ENCODE data around the gene GRB2.
"Not testable (repeated sequence)": the region's sequence is repeated elsewhere in the genome, so short reads cannot be mapped to it uniquely, and the experiment has no call there.

GRB2 gene

DNA sequence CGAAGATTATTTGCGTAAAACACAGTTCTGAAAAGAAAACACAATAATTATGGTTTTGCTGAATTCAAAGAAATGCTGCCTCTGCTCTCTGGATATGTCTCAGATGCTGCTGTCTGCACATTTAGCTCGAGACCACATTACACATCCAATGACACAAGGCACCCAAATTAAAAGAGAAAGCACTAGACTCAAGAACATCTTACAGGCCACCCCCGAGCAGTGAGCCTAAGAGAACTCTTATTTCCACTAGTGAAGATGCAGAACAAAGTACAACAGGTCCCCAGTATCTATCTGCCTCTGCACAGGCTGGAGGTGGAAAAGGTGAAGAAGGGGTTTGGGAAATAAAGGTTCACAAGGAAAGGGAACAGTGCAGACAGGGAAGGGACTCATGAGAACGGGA is 33.5 kb downstream of the GRB2 start:
- TF ChIP-seq, protein P1, sequence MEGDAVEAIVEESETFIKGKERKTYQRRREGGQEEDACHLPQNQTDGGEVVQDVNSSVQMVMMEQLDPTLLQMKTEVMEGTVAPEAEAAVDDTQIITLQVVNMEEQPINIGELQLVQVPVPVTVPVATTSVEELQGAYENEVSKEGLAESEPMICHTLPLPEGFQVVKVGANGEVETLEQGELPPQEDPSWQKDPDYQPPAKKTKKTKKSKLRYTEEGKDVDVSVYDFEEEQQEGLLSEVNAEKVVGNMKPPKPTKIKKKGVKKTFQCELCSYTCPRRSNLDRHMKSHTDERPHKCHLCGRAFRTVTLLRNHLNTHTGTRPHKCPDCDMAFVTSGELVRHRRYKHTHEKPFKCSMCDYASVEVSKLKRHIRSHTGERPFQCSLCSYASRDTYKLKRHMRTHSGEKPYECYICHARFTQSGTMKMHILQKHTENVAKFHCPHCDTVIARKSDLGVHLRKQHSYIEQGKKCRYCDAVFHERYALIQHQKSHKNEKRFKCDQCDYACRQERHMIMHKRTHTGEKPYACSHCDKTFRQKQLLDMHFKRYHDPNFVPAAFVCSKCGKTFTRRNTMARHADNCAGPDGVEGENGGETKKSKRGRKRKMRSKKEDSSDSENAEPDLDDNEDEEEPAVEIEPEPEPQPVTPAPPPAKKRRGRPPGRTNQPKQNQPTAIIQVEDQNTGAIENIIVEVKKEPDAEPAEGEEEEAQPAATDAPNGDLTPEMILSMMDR (IDR thresholded peaks at IDR 0.05; ENCODE audit: control insufficient read depth, insufficient read depth, low read depth, low read length, missing control alignments): no peak
- no peak overlapping the region for H3K4me3 ChIP-seq (ENCODE audit: control insufficient read depth, low read depth, low read length)
- no peak for DNase-seq (ENCODE audit: low read depth)

DNA sequence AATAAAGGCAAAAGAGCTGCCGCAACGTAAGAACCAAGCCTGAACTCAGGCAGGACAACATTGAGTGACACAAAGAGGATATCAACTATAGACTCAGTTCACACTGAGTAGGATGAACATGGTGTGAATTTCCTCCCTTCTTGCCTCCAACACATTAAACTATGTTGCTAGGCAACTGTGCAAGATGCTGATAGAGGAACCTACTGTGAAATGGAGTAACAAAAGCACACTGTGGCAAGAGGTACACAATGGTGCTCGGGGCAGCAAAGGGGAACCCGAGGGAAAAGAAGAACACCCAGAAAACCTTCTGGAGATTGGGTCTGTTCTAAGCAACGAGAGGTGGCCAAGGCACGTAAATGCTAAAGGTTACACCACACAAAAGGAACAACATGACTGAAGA is 34.1 kb downstream of the GRB2 start:
- no peak for DNase-seq (ENCODE audit: low read depth)
- H3K4me3 ChIP-seq (ENCODE audit: control insufficient read depth, low read depth, low read length): no peak overlapping the region
- TF ChIP-seq, protein P1 (IDR thresholded peaks at IDR 0.05; ENCODE audit: control insufficient read depth, insufficient read depth, low read depth, low read length, missing control alignments): no peak

DNA sequence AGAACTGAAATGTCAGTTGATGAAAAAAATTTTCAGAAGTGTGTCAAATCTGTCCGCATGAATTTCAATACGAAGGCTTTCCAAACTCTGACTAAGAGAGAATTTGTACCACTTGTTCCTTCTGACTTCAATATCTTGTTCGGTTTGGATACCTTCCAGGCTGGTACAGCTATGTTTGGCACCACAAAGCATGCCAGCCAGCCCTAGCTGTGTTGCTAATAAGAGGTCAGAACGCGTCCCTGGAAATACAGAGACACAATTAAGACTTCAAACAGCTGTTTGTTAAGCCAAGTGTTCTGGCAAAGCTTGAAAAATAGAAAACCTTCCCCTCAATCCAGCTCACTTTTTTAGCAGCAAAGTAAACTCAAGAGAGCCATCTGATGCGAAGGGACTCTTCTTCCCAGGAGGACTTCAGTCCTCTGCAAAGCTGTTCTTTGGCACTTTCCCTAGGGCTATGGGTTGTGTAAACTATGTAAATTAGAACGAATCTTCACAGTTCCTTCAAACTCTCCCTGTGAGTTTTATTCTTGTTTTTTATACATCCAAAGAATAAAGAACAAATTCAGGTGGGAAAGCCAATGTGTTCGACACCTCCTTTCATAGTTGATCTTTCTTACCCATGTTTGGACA is 35.1 kb downstream of the GRB2 start:
- TF ChIP-seq, protein P1 (IDR thresholded peaks at IDR 0.05; ENCODE audit: control insufficient read depth, insufficient read depth, low read depth, low read length, missing control alignments): no peak
- no peak overlapping the region for H3K4me3 ChIP-seq (ENCODE audit: control insufficient read depth, low read depth, low read length)
- no peak for DNase-seq (ENCODE audit: low read depth)

DNA sequence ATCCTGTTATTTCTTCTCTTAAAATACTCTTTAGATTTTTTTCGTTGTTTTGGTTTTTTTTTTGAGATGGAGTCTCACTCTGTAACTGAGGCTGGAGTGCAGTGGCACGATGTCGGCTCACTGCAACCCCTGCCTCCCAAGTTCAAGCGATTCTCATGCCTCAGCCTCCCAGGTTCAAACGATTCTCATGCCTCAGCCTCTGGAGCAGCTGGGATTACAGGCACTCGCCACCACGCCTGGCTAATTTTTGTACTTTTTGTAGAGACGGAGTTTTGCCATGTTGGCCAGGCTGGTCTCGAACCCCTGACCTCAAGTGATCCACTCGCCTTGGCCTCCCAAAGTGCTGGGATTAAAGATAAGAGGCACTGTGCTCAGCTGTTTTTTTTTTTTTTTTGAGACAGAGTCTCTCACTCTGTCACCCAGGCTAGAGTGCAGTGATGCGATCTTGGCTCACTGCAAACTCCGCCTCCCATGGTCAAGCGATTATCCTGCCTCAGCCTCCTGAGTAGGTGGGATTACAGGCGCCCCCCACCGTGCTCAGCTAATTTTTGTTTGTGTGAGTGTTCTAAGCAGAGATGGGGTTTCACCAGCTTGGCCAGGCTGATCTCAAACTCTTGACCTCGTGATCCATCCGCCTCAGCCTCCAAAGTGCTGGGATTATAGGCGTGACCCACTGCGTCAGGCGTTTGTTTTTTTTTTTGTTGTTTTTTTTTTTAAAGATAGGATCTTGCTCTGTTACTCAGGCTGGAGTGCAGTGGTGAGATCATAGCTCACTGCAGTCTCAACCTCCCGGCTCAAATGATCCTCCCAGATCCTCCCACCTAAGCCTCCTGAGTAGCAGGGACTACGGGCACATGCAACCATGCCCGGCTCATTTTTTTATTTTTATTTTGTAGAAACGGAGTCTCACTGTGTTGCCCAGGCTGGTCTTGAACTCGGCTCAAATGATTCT is 37.4 kb downstream of the GRB2 start:
- H3K4me3 ChIP-seq (ENCODE audit: control insufficient read depth, low read depth, low read length); DNase-seq (ENCODE audit: low read depth): not testable (repeated sequence)

DNA sequence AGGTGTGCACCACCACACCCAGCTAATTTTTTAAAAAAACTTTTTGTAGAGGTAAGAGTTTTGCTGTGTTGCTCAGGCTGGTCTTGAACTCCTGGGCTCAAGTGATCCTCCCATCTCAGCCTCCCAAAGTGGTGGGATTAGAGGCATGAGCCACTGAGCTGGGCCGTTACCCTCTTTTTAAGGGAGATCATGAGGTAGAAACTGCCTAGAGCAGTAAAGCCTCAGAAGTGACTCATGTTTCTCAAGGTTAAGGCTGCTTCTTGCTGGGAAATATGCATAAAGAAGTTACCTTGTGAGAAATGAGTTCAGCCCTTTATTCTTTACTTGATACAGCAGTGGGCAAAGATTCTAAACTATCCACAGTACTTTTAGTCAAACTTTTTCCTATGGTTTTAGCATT is 38.2 kb downstream of the GRB2 start:
- TF ChIP-seq, protein P1 (IDR thresholded peaks at IDR 0.05; ENCODE audit: control insufficient read depth, insufficient read depth, low read depth, low read length, missing control alignments): no peak
- no peak overlapping the region for H3K4me3 ChIP-seq (ENCODE audit: control insufficient read depth, low read depth, low read length)
- no peak for DNase-seq (ENCODE audit: low read depth)

DNA sequence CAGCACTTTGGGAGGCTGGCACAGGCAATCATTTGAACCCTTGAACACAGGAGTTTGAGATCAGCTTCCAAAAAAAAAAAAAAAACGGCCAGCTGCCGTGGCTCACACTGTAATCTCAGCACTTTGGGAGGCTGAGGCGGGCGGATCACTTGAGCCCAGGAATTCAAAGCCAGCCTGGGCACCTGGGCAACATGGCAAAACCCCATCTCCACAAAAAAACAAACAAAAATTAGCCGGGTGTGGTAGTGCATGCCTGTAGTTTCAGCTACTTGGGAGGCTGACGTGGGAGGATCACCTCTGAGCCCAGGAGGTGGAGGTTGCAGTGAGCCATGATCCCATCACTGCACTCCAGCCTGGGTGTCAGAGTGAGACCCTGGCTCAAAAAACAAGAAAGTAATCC is 39.0 kb downstream of the GRB2 start:
- no peak for DNase-seq (ENCODE audit: low read depth)
- H3K4me3 ChIP-seq (ENCODE audit: control insufficient read depth, low read depth, low read length): no peak overlapping the region
- TF ChIP-seq, protein P1 (IDR thresholded peaks at IDR 0.05; ENCODE audit: control insufficient read depth, insufficient read depth, low read depth, low read length, missing control alignments): no peak

DNA sequence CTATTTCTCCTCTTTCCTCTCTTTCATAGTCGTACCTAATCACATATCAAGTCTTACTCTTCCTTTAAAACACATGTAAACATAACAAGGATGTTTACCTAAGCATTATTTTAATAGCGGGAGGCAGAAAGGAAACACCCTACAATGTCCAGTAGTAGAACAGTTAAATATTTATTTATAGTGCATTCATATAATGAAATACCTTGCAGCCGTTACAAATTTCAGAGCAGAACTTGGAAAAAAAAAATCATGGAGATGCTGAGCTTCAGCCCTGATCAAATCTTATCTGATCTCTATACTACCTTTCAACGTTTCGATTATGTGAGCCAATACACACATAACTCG is 39.6 kb downstream of the GRB2 start:
- no peak overlapping the region for H3K4me3 ChIP-seq (ENCODE audit: control insufficient read depth, low read depth, low read length)
- TF ChIP-seq, protein P1 (IDR thresholded peaks at IDR 0.05; ENCODE audit: control insufficient read depth, insufficient read depth, low read depth, low read length, missing control alignments): no peak
- no peak for DNase-seq (ENCODE audit: low read depth)
